GM21423 (cell line): ENCODE measurements around the gene SPATS2.
A peak's percentile ranks its signal among the peaks of the same experiment; 100 is the strongest.
"Not testable (repeated sequence)": the region's sequence is repeated elsewhere in the genome, so short reads cannot be mapped to it uniquely, and the experiment has no call there.

Source experiments
- ATAC-seq: cut with Tn5 transposase; IDR thresholded peaks from one replicate; pipeline ENCODE4 v1.9.1; 2021; ENCODE audit warnings: mild to moderate bottlenecking, moderate library complexity; ENCODE audit not compliant: unreplicated experiment

Gene SPATS2

DNA sequence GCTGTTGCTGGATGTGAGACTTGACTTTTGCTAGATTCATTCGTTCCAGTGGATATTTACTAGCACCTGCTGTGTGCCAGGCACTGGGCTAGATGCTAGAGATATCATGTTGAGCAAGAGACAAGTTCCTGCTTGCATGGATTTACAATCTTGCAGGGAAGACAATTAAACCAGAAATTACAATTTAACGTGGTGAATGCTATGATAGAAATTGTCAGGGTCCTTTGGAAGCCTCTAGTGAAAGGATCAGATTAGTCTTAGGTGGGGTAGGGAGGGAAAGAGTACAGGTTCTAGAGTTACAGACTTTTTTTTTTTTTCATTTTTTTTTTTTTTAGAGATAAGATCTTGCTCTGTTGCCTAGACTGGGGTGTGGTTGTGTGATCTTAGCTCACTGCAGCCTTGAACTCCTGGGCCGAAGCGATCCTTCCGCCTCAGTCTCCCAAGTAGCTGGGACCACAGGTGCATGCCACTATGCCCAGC, 36.7 kb downstream of the SPATS2 start:
- ATAC-seq: no peak

DNA sequence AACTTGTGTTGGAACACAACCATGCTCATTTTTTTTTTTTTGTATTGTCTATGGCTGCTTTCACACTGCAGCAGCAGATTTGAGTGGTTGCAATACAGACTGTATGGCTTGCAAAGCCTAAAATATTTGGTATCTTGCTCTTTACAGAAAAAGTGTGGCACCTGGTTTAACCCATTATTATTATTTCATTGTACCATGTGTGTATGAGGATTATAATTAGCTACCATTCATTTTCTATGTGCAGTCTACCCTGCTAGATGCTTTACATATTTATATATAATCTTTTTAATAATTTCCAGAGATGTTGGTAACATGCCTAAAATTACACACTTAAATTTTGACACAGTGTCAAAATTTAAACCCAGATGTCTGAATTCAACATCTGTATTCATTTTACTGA, 37.7 kb downstream of the SPATS2 start:
- no peak for ATAC-seq

GRCh38 chr12:49410818-49411217, 43.6 kb downstream of the SPATS2 start:
- no peak for ATAC-seq

- ATAC-seq: no peak
Measured at GRCh38 chr12:49413010-49413409, 45.7 kb downstream of the SPATS2 start.

- ATAC-seq: no peak
Measured at GRCh38 chr12:49413796-49414195, 46.5 kb downstream of the SPATS2 start.

GRCh38 chr12:49414364-49414763, 47.1 kb downstream of the SPATS2 start:
- ATAC-seq: no peak

- no peak for ATAC-seq
Measured at GRCh38 chr12:49415521-49415970, 48.3 kb downstream of the SPATS2 start.

DNA sequence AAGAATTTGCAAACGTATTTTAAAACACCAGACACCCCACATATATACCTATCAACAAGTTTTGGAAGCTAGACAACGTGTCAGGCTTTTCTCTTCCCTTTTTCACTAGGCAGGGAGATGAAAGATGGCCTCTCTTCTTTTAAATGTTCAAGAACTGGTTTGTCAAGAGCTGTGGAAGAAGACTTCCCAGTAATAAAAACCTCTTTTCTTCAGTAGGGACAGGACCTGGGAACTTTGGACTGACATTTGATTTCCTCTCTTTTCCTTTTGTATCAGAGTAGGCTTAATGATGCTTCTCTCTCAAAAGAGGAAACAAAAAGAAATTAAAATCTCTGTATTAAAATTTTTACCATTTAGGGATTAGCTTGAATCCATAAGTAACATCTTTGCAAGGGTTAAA, 49.6 kb downstream of the SPATS2 start:
- no peak for ATAC-seq

DNA sequence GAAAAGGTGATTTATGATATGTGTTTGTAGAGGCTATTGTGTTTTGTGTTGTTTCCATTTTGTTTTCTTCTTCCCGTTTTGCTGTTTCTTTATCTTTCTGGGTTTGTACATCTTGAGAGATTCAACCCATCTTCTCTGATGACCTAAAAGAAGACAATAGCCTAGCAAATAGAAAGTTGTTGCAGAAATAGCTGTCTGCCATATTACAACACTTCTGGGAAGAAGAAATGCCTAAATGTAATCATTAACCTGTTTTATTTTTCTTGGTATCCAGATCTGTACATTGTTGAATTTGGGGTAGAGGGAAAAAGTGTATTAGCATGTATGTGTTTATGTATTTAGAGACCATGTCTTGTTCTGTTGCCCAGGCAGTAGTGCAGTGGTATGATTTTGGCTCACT, 50.3 kb downstream of the SPATS2 start:
- ATAC-seq: no peak

DNA sequence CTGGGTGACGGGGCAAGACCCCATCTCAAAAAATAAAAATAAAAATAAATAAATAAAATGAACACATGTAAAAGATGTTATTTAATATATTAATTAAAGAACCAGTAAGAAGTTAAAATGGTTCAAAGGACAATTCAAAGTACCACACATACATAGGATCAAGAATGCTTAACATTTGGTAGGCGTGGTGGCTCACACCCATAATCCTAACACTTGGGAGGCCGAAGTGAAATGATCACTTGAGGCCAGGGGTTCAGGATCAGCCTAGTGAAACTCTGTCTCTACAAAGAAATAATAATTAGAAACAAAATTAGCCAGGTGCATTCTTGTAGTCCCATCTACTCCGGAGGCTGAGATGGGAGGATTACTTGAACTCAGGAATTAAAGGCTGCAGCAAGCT, 53.3 kb downstream of the SPATS2 start:
- ATAC-seq: no peak

GRCh38 chr12:49422114-49422513, 54.9 kb downstream of the SPATS2 start:
- no peak for ATAC-seq

DNA sequence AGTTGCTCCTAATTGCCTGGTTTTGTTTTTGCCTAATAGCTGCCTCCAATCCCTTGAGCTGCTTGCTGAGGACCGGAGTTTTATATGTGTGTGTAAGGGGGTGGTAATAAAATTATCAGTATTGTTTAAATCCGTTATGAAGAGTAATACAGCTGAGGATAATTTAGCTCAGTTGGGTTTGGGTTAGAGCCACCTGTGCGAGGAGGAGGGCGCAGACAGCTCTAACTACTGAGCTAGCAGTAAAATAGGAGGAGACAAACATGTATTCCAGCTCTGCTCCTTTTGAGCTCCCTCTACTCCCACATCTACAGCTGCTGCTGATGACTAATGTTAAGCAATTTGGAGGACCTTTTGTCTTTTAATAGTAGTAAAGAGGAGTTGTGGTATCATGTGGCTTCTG, 61.5 kb downstream of the SPATS2 start:
- ATAC-seq: peak; percentile 38

DNA sequence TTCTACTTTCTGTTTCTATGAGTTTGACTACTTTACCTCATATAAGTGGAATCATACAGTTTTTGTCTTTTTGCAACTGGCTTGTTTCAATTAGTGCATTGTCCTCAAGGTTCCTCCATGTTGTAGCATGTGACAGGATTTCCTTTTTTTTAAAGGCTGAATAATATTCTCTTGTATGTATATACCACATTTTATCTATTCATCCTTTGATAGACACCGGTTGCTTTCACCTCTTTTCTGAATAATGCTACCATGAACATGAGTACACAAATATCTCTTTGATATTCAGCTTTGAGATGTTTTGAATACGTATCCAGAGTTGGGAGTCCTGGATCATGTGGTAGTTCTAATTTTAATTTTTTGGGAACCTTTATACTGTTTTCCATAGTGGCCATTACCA, 65.4 kb downstream of the SPATS2 start:
- ATAC-seq: no peak

GRCh38 chr12:49436799-49437198, 69.5 kb downstream of the SPATS2 start:
- ATAC-seq: not testable (repeated sequence)

DNA sequence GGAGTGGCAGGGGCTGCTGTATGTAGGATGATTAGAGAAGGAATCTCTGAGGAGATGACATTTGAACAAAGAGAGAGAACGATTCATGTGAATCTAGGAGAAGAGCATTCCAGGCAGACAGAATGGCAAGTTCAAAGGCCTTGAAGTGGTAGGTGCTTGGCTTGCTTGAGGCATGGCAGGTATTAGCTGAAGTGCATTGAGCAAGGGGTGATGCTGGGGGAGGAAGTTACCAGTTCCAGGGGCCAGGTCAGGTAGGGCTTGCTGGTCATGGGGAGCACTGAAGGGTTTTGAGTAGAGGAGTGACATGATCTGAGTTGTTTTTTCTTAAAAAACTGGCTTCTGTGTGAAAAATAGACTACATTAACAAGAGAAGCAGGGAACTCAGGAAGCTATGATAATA, 71.8 kb downstream of the SPATS2 start:
- ATAC-seq: no peak

GRCh38 chr12:49440035-49440434, 72.8 kb downstream of the SPATS2 start:
- no peak for ATAC-seq

DNA sequence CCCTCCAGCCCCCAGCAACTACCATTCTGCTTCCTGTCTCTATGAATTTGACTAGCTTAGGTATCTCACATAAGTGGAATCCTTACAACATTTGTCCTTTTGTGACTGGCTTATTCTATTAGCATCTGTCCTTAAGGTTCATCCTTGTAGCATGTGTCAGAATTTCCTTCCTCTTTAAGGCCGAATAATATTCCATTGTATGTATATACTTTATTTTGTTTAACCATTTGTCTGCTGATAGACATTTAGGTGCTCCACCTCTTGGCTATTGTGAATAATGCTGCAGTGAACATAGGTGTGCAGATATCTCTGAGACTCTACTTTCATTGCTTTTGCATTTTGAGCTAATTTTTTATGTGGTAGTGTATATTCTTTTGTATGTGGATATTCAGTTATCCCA, 75.7 kb downstream of the SPATS2 start:
- no peak for ATAC-seq

DNA sequence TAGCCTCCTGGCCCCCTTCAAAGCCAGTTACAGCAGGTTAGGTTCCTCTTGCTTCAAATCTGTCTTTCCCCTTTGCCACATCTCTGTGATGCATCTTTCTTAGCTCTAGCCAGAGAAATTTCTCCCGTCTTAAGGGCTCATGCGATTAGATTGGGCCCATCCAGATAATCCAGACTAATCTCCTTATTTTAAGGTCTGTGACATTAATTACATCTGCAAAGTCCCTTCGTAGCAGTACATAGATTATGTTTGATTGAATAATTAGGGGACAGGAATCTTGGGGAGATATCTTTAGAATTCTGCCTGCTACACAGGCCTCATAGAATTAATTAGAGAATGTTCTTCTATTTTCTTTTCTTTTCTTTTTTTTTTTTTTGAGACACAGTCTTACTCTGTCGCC, 79.3 kb downstream of the SPATS2 start:
- no peak for ATAC-seq

DNA sequence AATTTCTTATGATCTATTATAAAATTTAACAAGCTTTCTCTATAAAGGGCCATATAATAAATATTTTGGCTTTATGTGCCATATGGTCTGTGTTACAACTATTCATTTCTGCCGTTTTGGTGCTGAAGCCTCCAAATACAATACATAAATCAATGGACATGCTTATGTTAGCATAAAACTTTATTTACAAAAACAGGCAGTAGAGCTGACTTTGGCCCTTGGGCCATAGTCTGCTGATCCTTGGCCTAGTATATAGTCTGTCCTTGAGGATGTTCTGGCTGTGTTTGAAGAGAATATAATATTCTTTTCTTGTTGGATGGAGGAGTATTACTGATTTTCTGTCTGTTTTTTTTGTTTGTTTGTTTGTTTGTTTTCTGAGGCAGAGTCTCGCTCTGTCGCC, 81.6 kb downstream of the SPATS2 start:
- ATAC-seq: no peak

GRCh38 chr12:49451468-49452259, 84.4 kb downstream of the SPATS2 start:
- peak; percentile 81 for ATAC-seq

GRCh38 chr12:49455501-49455900, 88.2 kb downstream of the SPATS2 start:
- no peak for ATAC-seq

- ATAC-seq: no peak
Measured at GRCh38 chr12:49456131-49456679, 88.9 kb downstream of the SPATS2 start.

- no peak for ATAC-seq
Measured at GRCh38 chr12:49458816-49459215, 91.6 kb downstream of the SPATS2 start.
